Activated CD4-positive, alpha-beta T cell treated with anti-CD3 and anti-CD28 coated beads for 24 hours (primary cell): ENCODE results near the gene CHMP1B.

ENCODE experiments used
- DNase-seq, 2 donors: peaks; one replicate each; pipeline ENCODE4 v3.0.0-alpha.2; 2020; ENCODE audit warnings: low read depth in 2 of 2

CHMP1B gene

GRCh38 chr18:11902522-11903292 is 51.5 kb downstream of the CHMP1B start:
- no peak for DNase-seq
